GM19372 (cell line): ENCODE measurements around the gene RRM1.
A peak's percentile ranks its signal among the peaks of the same experiment; 100 is the strongest.

ENCODE experiments used
- ATAC-seq: cut with Tn5 transposase; IDR thresholded peaks from one replicate; pipeline ENCODE4 v1.9.1; 2021; ENCODE audit warnings: mild to moderate bottlenecking, low read depth, moderate library complexity; ENCODE audit not compliant: unreplicated experiment

The RRM1 gene

GRCh38 chr11:4184163-4184916 lies 89.7 kb downstream of the RRM1 start:
- no peak for ATAC-seq

DNA sequence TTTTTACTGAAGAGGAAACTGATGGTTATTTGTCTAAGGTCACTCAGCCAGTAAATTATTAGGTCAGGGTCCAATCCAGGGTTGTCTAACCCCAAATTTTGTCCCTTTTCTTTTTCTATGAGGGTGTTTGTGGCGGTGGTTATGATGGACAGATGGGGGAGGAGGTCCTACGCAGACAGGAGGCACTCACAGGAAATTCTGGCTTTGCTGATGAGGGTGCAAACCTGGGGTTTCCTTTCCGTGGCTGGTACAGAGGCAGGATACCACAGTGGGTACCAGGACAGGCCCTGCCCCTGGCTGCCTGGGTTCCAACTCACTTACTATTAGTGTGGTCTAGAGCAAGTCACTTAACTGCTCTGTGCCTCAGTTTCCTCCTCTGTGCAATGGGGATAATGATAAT lies 91.0 kb downstream of the RRM1 start:
- ATAC-seq: no peak

DNA sequence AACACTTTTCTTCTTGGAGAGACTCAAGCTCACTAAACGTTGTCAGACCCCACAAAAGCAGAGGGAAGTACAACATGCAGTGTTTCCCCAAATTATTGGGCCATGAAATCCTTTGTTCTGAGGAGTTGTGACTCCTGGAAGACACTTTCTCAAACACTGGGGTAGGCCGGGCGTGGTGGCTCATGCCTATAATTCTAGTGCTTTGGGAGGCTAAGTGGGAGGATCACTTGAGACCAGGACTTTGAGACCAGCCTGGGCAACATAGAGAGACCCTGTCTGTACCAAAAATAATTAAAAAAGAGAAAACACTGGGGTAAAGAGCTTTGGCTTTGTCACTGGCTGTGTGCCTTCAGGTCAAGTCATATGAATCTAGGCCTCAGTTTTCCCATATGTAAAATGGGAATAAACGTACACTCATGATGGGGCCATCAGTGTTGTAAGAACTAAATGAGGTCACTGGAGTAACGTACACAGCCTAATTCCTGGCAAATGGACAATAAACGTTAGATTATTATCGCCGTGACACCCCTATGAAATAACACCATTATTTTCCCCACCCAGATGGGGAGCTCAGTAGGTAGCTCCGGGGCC lies 92.0 kb downstream of the RRM1 start:
- ATAC-seq: no peak

- ATAC-seq: peak; percentile 90
Observed at GRCh38 chr11:4187055-4187988, 92.7 kb downstream of the RRM1 start.
